ENCODE results near the gene CCDC148. TPM values are rescaled to one million over a fixed set of nuclear protein-coding genes. Genes with fewer than 3 reads are reported as not detected.

CCDC148 gene
- total RNA-seq, 2 donors from 2014 or later = 2.7 to 5.0 TPM

- no peaks in the 10 kb centered on the region for H3K9me3 ChIP-seq (ENCODE audit: control insufficient read depth, low read length)
These were observed 205.2 kb downstream of the CCDC148 start for GRCh38 chr2:158251356-158251755.

GRCh38 chr2:158243392-158243791 is 213.2 kb downstream of the CCDC148 start:
- Mint-ChIP-seq H3K4me3 (no peak overlapping the region), H3K27me3 (ENCODE audit: insufficient read depth) (no peaks in the 10 kb centered on the region), H3K9me3 (no peaks in the 10 kb centered on the region), H3K4me1 (peaks cover 8% of the 10 kb centered on the region), H3K27ac (no peak overlapping the region), H3K36me3 (ENCODE audit: low read depth) (no peaks in the 10 kb centered on the region)
- no peaks in the 10 kb centered on the region for H3K36me3 ChIP-seq (ENCODE audit: control insufficient read depth, insufficient read depth, low read length)
- DNase-seq = no peak
- no peak overlapping the region for H3K9ac ChIP-seq (ENCODE audit: extremely low read depth, low read length, poor library complexity, severe bottlenecking)
- no peak overlapping the region for H3K27ac ChIP-seq (ENCODE audit: low read depth, low read length)
- H3K27me3 ChIP-seq (ENCODE audit: control insufficient read depth, insufficient read depth, low read length, poor library complexity, severe bottlenecking) = no peaks in the 10 kb centered on the region
- 67 to 69% methylated on average over 4 of the region's 4 CpGs for WGBS, 2 experiments (ENCODE audit: insufficient coverage in 1 of 2, insufficient read length in 1 of 2)
- no peak for TF ChIP-seq CTCF (conservative IDR thresholded peaks at IDR 0.05)
- no peaks in the 10 kb centered on the region for H3K9me3 ChIP-seq (ENCODE audit: control insufficient read depth, low read length)
- H3K4me1 ChIP-seq (ENCODE audit: control insufficient read depth, insufficient read depth, low read length) = no peaks in the 10 kb centered on the region
- H3K4me3 ChIP-seq (ENCODE audit: low read length) = no peak overlapping the region

More at GRCh38 chr2:158251356-158251755, 205.2 kb downstream of the CCDC148 start:
- H3K9ac ChIP-seq (ENCODE audit: extremely low read depth, low read length, poor library complexity, severe bottlenecking) = no peak overlapping the region
- Mint-ChIP-seq H3K27me3 (ENCODE audit: insufficient read depth) (no peaks in the 10 kb centered on the region), H3K9me3 (no peaks in the 10 kb centered on the region), H3K4me3 (no peak overlapping the region), H3K4me1 (peaks cover 1% of the 10 kb centered on the region), H3K36me3 (ENCODE audit: low read depth) (no peaks in the 10 kb centered on the region), H3K27ac (no peak overlapping the region)
- no peaks in the 10 kb centered on the region for H3K4me1 ChIP-seq (ENCODE audit: control insufficient read depth, insufficient read depth, low read length)
- no peak overlapping the region for H3K4me3 ChIP-seq (ENCODE audit: low read length)
- H3K27me3 ChIP-seq (ENCODE audit: control insufficient read depth, insufficient read depth, low read length, poor library complexity, severe bottlenecking) = no peaks in the 10 kb centered on the region
- TF ChIP-seq CTCF (conservative IDR thresholded peaks at IDR 0.05) = no peak
- WGBS, 2 experiments (ENCODE audit: insufficient coverage in 1 of 2, insufficient read length in 1 of 2) = 90 to 100% methylated on average over 1 to 3 of the region's 3 CpGs
- no peak for DNase-seq
- H3K27ac ChIP-seq (ENCODE audit: low read depth, low read length) = no peak overlapping the region
- H3K36me3 ChIP-seq (ENCODE audit: control insufficient read depth, insufficient read depth, low read length) = no peaks in the 10 kb centered on the region

GRCh38 chr2:158242280-158242679 is 214.3 kb downstream of the CCDC148 start:
- Histone ChIP-seq H3K27ac (ENCODE audit: low read depth, low read length) (no peak overlapping the region), H3K36me3 (ENCODE audit: control insufficient read depth, insufficient read depth, low read length) (no peaks in the 10 kb centered on the region), H3K4me3 (ENCODE audit: low read length) (no peak overlapping the region), H3K9ac (ENCODE audit: extremely low read depth, low read length, poor library complexity, severe bottlenecking) (no peak overlapping the region), H3K27me3 (ENCODE audit: control insufficient read depth, insufficient read depth, low read length, poor library complexity, severe bottlenecking) (no peaks in the 10 kb centered on the region), H3K4me1 (ENCODE audit: control insufficient read depth, insufficient read depth, low read length) (no peaks in the 10 kb centered on the region), H3K9me3 (ENCODE audit: control insufficient read depth, low read length) (no peaks in the 10 kb centered on the region)
- no peaks in the 10 kb centered on the region for H3K27me3 Mint-ChIP-seq (ENCODE audit: insufficient read depth)
- H3K36me3 Mint-ChIP-seq (ENCODE audit: low read depth) = no peaks in the 10 kb centered on the region
- H3K4me1 Mint-ChIP-seq = peaks cover 8% of the 10 kb centered on the region
- DNase-seq = no peak
- WGBS, 2 experiments (ENCODE audit: insufficient coverage in 1 of 2, insufficient read length in 1 of 2) = 58 to 100% methylated on average over 1 to 2 of the region's 2 CpGs
- no peaks in the 10 kb centered on the region for H3K9me3 Mint-ChIP-seq
- no peak for TF ChIP-seq CTCF (conservative IDR thresholded peaks at IDR 0.05)
- no peak overlapping the region for H3K27ac Mint-ChIP-seq
- H3K4me3 Mint-ChIP-seq = no peak overlapping the region

Measured in endodermal cell (in vitro differentiated cells).